Central memory CD8-positive, alpha-beta T cell (primary cell): ENCODE results near the gene DIP2C.
"Not testable (repeated sequence)": the region's sequence is repeated elsewhere in the genome, so short reads cannot be mapped to it uniquely, and the experiment has no call there.

Source experiments
- ATAC-seq: fragments of 150-1000 bp; cut with Tn5 transposase; replicated peaks from 2 replicates; pipeline ENCODE4 v1.10.0; 2022; ENCODE audit warnings: mild to moderate bottlenecking, moderate FRiP score, moderate number of reproducible peaks; ENCODE audit not compliant: poor library complexity, severe bottlenecking; ENCODE audit errors: extremely low read depth
- DNase-seq, 2 donors: peaks; one replicate each; pipeline ENCODE4 v3.0.0; 2021; ENCODE audit warnings: low spot score in 2 of 2
- H3K27ac Mint-ChIP-seq: one replicate; pipeline ENCODE4 v1.8.0; 2022; ENCODE audit warnings: low read depth, mild to moderate bottlenecking, moderate library complexity, mixed read lengths
- H3K27me3 Mint-ChIP-seq: one replicate; pipeline ENCODE4 v1.8.0; 2022; ENCODE audit warnings: mixed read lengths
- H3K36me3 Mint-ChIP-seq: one replicate; pipeline ENCODE4 v1.8.0; 2022; ENCODE audit warnings: mild to moderate bottlenecking, moderate library complexity, mixed read lengths; ENCODE audit not compliant: insufficient read depth
- H3K4me1 Mint-ChIP-seq: one replicate; pipeline ENCODE4 v1.8.0; 2022; ENCODE audit warnings: mixed read lengths
- H3K4me3 Mint-ChIP-seq: one replicate; pipeline ENCODE4 v1.8.0; 2022; ENCODE audit warnings: mild to moderate bottlenecking, moderate library complexity, mixed read lengths
- H3K9me3 Mint-ChIP-seq: one replicate; pipeline ENCODE4 v1.8.0; 2022; ENCODE audit warnings: mixed read lengths

DIP2C gene

DNA sequence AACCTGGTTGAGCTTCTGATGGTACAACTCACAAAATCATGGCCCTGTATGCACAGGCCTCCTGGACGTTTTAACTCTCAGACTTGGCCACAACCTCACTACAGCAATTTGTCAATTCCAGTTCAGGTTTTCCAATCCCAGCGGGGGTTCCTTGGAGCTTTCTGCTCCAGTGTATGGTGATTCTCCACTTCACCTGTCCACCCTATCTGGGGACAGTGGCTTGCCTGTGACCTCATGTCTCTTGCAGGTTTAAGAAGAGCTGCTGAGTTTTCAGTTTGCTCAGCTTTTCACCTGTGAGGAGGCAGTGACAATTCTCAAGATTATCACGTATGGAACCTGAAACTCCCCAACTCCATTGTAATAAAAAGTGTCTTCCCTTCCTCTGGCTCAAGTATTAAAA lies 254.1 kb downstream of the DIP2C start:
- Mint-ChIP-seq H3K4me3 (no peak overlapping the region), H3K4me1 (peaks cover 30% of the 10 kb centered on the region), H3K27ac (no peak overlapping the region), H3K9me3 (no peaks in the 10 kb centered on the region), H3K36me3 (peaks cover 3% of the 10 kb centered on the region), H3K27me3 (no peaks in the 10 kb centered on the region)
- ATAC-seq (no peak), DNase-seq (no peak)

DNA sequence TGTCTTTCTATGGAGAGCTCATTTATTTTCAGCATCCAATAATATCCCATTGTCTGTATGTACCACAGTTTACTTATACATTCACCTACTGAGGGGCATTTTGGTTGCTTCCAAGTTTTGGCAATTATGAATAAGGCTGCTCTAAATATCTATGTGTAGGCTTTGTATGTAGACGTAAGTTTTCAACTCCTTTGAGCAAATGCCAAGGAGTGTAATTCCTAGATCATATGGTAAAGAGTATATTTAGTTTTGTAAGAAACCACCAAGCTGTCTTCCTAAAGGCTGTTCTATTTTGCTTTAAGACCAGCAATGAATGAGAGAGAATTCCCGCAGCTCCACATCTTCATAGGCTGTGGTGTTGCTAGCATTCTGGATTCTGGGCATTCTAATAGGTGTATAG lies 259.8 kb downstream of the DIP2C start:
- Mint-ChIP-seq H3K36me3 (peaks cover 5% of the 10 kb centered on the region), H3K27ac (no peak overlapping the region), H3K4me3 (no peak overlapping the region), H3K27me3 (no peaks in the 10 kb centered on the region), H3K9me3 (no peaks in the 10 kb centered on the region), H3K4me1 (peaks cover 17% of the 10 kb centered on the region)
- ATAC-seq (no peak), DNase-seq (no peak)

- Mint-ChIP-seq H3K27ac (no peak overlapping the region), H3K36me3 (peaks cover 2% of the 10 kb centered on the region), H3K4me1 (peaks cover 9% of the 10 kb centered on the region), H3K27me3 (no peaks in the 10 kb centered on the region), H3K9me3 (no peaks in the 10 kb centered on the region), H3K4me3 (no peak overlapping the region)
- no peak for ATAC-seq
- DNase-seq = no peak
Observed at GRCh38 chr10:427761-428519, 261.5 kb downstream of the DIP2C start.

- H3K4me1 Mint-ChIP-seq, H3K36me3 Mint-ChIP-seq, H3K9me3 Mint-ChIP-seq: not testable (repeated sequence)
Observed at GRCh38 chr10:425365-425764, 264.1 kb downstream of the DIP2C start.

DNA sequence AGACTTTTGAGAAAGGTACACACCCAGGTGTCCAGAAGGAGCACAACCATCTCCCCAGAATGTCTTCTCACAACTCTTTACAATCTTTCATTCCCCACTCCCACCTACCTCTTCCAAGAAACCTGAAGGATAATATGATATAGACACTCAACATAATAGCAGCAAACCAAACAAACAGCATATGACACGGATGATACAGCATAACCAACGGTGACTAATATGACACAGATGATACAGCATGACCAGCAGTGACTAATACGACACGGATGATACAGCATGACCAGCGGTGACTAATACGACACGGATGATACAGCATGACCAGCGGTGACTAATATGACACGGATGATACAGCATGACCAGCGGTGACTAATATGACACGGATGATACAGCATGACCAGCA lies 264.7 kb downstream of the DIP2C start:
- DNase-seq, H3K36me3 Mint-ChIP-seq, H3K27me3 Mint-ChIP-seq, ATAC-seq, H3K4me3 Mint-ChIP-seq, H3K9me3 Mint-ChIP-seq, H3K4me1 Mint-ChIP-seq, H3K27ac Mint-ChIP-seq: not testable (repeated sequence)

More at GRCh38 chr10:425365-425764, 264.1 kb downstream of the DIP2C start:
- not testable (repeated sequence) for DNase-seq, H3K27ac Mint-ChIP-seq, H3K4me3 Mint-ChIP-seq, ATAC-seq, H3K27me3 Mint-ChIP-seq

DNA sequence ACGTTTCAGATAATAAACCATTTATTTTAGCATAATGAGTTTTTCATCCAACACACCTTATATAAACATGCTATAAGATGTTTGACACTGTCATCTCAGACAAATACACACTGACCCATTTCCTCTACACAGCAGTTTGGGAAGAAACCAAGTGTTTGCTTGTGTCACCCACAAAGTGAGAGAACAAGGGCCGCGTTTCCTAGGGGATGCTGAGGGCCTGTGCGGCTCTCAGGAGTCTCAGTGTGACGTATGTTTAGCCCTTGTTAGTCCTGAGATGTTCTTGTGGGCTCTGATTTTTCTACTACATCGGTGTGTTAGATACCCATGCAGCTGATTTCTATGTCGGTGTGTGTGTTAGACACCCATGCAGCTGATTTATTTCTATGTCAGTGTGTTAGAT lies 266.3 kb downstream of the DIP2C start:
- H3K9me3 Mint-ChIP-seq = no peaks in the 10 kb centered on the region
- ATAC-seq (no peak), DNase-seq (no peak)
- no peaks in the 10 kb centered on the region for H3K27me3 Mint-ChIP-seq
- H3K4me1 Mint-ChIP-seq = peaks cover 9% of the 10 kb centered on the region
- peaks cover 2% of the 10 kb centered on the region for H3K36me3 Mint-ChIP-seq
- H3K4me3 Mint-ChIP-seq = no peak overlapping the region
- H3K27ac Mint-ChIP-seq = no peak overlapping the region

GRCh38 chr10:422675-423074 lies 266.8 kb downstream of the DIP2C start:
- H3K27me3 Mint-ChIP-seq = no peaks in the 10 kb centered on the region
- H3K4me1 Mint-ChIP-seq = peaks cover 9% of the 10 kb centered on the region
- H3K36me3 Mint-ChIP-seq = peaks cover 2% of the 10 kb centered on the region
- no peak overlapping the region for H3K4me3 Mint-ChIP-seq
- no peak for DNase-seq
- ATAC-seq = no peak
- no peaks in the 10 kb centered on the region for H3K9me3 Mint-ChIP-seq
- H3K27ac Mint-ChIP-seq = no peak overlapping the region

DNA sequence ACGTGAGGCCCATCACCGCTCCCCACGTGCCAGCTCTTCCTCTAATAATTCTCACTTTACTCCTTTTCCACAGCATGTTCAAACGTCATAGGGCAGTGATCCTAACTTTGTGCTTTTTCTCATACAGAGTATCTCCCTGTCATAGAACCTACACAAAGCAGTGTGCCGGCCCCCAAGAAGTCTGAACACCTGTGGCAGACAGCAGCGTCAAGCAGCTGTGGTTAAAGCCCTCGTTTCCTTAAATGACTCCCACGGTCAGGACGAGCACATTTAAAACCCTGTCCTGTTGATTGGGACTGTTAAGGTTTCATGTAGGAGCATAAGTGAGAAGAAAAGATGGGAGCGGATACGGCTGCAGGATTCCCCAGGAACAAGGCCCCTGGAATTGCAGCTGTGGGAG lies 267.2 kb downstream of the DIP2C start:
- H3K9me3 Mint-ChIP-seq = no peaks in the 10 kb centered on the region
- peaks cover 8% of the 10 kb centered on the region for H3K4me1 Mint-ChIP-seq
- H3K27ac Mint-ChIP-seq = no peak overlapping the region
- DNase-seq = no peak
- no peak for ATAC-seq
- H3K36me3 Mint-ChIP-seq = peaks cover 2% of the 10 kb centered on the region
- H3K4me3 Mint-ChIP-seq = no peak overlapping the region
- H3K27me3 Mint-ChIP-seq = no peaks in the 10 kb centered on the region

- no peak for DNase-seq
- no peaks in the 10 kb centered on the region for H3K9me3 Mint-ChIP-seq
- peaks cover 1% of the 10 kb centered on the region for H3K36me3 Mint-ChIP-seq
- no peaks in the 10 kb centered on the region for H3K4me1 Mint-ChIP-seq
- no peak for ATAC-seq
- no peaks in the 10 kb centered on the region for H3K27me3 Mint-ChIP-seq
- H3K4me3 Mint-ChIP-seq = no peak overlapping the region
- no peak overlapping the region for H3K27ac Mint-ChIP-seq
Observed at GRCh38 chr10:421170-421569, 268.3 kb downstream of the DIP2C start.

DNA sequence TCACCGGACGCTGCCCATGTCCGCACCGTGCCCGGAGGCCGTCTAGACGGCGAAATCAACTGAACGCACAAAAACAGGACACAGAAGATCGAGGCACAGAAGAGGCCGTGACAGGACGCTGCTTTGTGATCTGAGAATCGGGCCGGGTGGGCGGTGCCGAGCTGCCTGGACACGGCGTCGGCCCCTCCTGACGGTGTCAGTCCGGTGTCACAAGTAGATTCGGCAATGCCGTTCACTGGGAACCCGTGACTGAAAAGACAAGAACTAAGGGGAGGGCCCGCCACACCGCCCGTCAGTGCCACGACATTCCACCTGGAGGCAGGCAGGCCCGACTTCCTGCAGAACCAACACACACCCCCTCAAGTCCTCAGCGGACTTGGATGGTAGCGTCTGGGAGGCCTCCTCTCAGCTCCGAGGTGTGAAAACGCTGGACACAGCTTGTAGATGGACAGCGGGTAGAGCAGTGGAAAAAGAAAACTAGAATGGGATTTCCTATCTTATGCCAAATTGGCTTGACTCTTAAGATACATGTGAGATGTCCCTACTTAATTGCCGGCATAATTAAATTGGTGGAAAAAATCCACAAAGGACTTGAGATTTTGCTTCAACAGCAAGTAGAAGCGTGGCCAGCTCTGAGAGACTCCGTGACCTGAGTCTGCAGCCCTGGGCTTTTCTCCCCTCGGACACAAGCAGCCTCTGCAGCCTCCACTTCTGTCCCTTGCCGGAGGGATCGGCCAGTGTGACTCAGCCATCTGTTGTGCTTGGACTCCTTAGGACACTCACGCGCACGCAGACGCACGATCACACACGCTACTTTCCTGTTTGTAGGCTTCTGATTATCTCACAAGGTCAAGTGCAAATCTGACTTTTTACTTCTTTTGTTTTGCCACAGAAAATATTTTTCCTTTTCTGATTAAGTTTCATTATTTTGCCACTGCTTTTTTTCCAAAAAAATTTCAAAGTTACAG lies 269.0 kb downstream of the DIP2C start:
- no peak for ATAC-seq
- no peak overlapping the region for H3K4me3 Mint-ChIP-seq
- H3K36me3 Mint-ChIP-seq = peaks cover 1% of the 10 kb centered on the region
- H3K27ac Mint-ChIP-seq = no peak overlapping the region
- DNase-seq = no peak
- H3K4me1 Mint-ChIP-seq = no peaks in the 10 kb centered on the region
- no peaks in the 10 kb centered on the region for H3K27me3 Mint-ChIP-seq
- no peaks in the 10 kb centered on the region for H3K9me3 Mint-ChIP-seq

DNA sequence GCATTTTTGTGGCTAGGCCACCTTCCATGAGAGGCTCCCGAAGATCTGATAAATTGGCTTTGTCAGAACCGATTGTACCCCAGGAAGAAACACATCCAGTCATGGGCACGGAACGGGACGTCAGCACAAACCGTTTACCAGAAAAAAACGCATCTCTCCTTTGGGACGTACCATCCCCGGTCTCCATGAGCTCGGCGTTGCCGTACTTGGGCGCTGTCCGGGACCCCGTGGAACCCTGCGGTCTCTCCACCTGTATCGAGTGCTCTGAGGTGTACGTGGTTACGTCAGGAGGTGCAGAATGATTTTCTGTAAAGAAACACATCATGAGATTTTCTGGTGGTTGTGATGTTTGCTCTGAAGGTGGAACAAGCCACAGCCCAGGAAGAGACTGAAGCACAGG lies 270.6 kb downstream of the DIP2C start:
- Mint-ChIP-seq H3K4me1 (no peaks in the 10 kb centered on the region), H3K36me3 (peaks cover 1% of the 10 kb centered on the region), H3K27me3 (no peaks in the 10 kb centered on the region), H3K4me3 (no peak overlapping the region), H3K27ac (no peak overlapping the region), H3K9me3 (no peaks in the 10 kb centered on the region)
- no peak for ATAC-seq
- DNase-seq = no peak

- H3K4me1 Mint-ChIP-seq = no peaks in the 10 kb centered on the region
- ATAC-seq = no peak
Observed at GRCh38 chr10:418226-418625, 271.2 kb downstream of the DIP2C start.

DNA sequence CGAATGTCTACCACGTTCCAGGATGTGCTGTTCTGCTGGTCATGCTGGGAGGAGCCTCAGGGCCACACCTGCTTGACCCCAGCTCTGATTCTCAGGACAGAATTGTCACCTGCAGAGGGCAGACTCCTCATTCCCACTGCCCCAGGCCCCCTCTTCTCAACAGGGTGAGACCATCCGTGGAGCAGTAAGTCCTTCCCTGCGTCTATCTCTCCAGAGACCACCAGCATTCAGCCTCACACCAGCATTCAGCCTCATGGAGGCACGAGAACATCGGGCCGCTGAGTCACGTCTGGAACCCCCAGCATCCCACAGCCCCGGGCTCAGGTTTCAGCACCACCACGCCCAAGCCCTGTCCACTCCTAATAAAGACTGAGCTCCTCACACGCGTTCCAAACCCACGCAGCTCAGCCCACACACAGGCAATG lies 273.4 kb downstream of the DIP2C start:
- DNase-seq (no peak), ATAC-seq (no peak)
- H3K27ac Mint-ChIP-seq = no peak overlapping the region
- no peaks in the 10 kb centered on the region for H3K9me3 Mint-ChIP-seq
- H3K4me3 Mint-ChIP-seq = no peak overlapping the region
- H3K27me3 Mint-ChIP-seq = no peaks in the 10 kb centered on the region
- no peaks in the 10 kb centered on the region for H3K4me1 Mint-ChIP-seq
- peaks cover 3% of the 10 kb centered on the region for H3K36me3 Mint-ChIP-seq

More at GRCh38 chr10:418226-418625, 271.2 kb downstream of the DIP2C start:
- no peaks in the 10 kb centered on the region for H3K9me3 Mint-ChIP-seq
- DNase-seq = no peak
- no peak overlapping the region for H3K4me3 Mint-ChIP-seq
- H3K27me3 Mint-ChIP-seq = no peaks in the 10 kb centered on the region
- peaks cover 3% of the 10 kb centered on the region for H3K36me3 Mint-ChIP-seq
- H3K27ac Mint-ChIP-seq = no peak overlapping the region
